ENCODE measurements around the gene TMEM106B.

- no peak for TF ChIP-seq POLR2AphosphoS5 (IDR thresholded peaks at IDR 0.05)
- no peak for TF ChIP-seq POLR2A (IDR thresholded peaks at IDR 0.05)
Observed at GRCh38 chr7:12207046-12207445, 4.0 kb upstream of the TMEM106B start.

All from breast epithelium (tissue), 3 donors.